HG02623 (cell line): ENCODE measurements around the gene ALDH3B1.
"Not testable (repeated sequence)": the region's sequence is repeated elsewhere in the genome, so short reads cannot be mapped to it uniquely, and the experiment has no call there.

Experiments used
- ATAC-seq: cut with Tn5 transposase; IDR thresholded peaks from one replicate; pipeline ENCODE4 v1.9.1; 2021; ENCODE audit warnings: moderate library complexity; ENCODE audit not compliant: unreplicated experiment

The ALDH3B1 gene, protein sequence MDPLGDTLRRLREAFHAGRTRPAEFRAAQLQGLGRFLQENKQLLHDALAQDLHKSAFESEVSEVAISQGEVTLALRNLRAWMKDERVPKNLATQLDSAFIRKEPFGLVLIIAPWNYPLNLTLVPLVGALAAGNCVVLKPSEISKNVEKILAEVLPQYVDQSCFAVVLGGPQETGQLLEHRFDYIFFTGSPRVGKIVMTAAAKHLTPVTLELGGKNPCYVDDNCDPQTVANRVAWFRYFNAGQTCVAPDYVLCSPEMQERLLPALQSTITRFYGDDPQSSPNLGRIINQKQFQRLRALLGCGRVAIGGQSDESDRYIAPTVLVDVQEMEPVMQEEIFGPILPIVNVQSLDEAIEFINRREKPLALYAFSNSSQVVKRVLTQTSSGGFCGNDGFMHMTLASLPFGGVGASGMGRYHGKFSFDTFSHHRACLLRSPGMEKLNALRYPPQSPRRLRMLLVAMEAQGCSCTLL

DNA sequence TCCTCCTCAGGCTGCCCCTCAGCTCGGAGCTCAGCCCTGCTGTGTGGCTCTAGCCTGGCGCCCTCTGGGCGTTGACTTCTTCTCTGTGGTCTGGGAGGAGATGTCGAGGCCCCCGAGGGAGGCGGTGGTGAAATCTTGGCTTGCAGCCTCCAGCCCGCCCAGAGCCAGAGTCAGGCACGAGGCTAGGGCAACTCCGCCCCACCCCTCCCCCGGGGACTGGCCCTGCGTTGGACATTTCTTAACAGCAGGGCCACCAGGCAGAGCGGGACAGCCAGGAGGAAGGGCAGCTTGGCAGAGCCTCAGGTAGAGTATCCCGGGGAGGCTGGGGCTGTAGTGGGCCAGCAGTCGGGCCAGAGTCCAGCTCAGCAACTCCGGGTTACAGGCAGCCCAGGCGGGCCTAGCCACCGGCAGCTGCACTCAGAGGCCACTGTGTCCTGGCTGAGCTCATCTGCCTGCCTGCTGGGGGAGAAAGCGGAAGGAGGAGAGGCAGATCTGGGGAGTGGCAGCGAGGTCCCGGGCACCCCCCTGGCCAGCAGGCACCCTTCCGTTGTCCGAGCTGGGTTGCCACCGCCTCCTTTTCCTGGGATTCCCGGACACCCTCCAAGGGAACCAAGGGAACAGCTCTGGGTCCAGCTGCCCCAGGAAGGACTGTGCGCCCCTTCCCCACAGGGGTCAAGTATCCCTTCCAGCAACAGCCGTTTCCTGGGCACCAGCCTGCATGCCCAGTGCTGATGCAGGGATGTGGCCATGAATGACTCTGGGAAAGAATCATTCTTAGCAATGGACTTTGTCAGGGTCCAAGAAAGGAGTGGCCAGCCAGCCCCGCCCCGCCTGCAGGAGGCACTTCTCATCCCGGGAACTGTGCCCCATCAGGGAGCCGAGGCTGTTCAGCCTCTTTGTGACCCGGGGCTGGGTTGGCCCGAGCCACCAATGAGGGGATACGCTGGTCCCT, at the start of gene ALDH3B1:
Gene ALDH3B1 (plus strand): TSS at position 238 of the 952 bp plus-strand sequence. CDS start 4,971 bp downstream, outside the sequence.
- no peak for ATAC-seq

DNA sequence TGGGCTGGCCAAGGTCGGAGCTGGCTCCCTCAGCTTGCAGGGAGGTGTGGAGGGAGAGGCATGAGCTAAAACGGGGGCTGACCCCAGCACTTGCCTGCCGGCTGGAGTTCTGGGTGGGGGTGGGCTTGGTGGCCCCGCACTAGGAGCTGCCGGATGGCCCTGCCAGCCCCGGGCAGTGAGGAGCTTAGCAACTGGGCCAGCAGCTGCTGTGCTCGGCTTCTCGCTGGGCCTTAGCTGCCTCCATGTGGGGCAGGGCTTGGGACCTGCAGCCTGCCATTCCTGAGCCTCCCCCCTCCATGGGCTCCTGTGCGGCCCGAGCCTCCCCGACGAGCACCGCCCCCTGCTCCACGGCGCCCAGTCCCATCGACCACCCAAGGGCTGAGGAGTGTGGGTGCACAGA, 46.9 kb upstream of the ALDH3B1 start:
- ATAC-seq, result not testable (repeated sequence)

DNA sequence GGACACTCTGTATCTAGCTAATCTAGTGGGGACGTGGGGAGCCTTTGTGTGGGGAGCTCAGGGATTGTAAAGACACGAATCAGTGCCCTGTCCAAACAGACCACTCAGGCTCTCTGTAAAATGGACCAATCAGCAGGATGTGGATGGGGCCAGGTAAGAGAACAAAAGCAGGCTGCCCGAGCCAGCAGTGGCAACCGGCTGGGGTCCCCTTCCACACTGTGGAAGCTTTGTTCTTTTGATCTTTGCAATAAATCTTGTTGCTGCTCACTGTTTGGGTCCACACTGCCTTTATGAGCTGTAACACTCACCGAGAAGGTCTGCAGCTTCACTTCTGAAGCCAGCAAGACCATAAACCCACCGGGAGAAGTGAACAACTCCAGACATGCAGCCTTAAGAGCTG, 46.2 kb upstream of the ALDH3B1 start:
- ATAC-seq, result not testable (repeated sequence)

DNA sequence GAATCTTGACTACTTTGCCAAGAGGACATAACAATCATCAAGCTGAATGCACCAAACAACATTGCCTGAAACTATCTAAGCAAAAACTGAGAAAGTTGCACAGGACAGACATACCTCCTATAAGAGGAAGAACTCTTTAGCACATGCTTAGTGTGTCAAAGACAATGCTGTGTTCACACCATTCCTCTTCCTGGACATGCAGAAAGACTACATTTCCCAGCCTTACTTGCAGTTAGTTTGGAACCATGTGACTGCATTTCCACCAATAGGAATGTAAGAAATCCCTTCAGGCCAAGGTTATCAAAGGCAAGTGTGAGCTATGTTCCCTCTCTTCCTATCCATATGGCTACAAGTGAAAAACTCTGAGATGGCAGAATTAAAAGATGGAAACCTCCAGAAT, 45.4 kb upstream of the ALDH3B1 start:
- ATAC-seq, result not testable (repeated sequence)

DNA sequence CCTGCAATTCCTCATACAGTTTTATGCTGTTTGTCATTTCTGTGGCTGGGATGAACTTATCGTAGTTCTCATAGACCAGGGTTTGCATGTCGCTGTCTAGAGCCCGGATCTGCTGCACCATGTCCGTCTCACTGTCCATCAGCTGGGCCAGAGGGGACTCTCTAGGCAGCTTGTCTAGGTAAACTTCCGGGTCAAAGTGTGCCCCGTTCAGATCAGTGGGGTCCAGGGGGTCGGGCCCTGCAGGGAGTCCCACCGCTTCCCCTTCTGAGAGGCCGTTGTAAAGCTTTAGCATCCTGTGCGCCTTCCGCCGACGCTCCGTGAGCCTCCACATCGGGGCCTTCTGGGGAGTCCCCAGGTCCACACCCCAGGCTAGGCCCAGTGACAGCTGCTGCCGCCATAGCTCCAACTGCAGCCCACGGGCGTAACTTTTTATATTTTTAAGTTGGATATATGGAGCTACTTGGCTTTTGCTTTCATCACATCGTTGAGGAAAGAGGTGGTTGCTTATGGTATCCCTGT, 44.2 kb upstream of the ALDH3B1 start:
- not testable (repeated sequence) for ATAC-seq

DNA sequence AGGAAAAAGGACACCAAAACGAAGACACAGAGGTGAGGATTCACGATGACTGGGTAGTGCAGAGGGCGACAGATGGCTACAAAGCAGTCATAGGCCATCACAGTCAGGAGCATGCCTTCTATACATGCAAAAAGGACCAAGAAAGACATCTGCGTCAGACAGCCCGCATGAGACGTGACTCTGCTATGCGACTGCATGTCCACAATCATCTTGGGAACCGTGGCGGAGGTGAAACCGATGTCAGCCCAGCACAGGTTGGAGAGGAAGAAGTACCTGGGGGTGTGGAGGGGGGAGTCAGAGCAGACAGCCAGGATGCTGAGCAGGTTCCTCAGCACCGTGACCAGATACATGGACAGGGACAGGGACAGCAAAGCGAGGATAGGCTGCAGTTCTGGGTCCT, 35.4 kb upstream of the ALDH3B1 start:
- not testable (repeated sequence) for ATAC-seq

DNA sequence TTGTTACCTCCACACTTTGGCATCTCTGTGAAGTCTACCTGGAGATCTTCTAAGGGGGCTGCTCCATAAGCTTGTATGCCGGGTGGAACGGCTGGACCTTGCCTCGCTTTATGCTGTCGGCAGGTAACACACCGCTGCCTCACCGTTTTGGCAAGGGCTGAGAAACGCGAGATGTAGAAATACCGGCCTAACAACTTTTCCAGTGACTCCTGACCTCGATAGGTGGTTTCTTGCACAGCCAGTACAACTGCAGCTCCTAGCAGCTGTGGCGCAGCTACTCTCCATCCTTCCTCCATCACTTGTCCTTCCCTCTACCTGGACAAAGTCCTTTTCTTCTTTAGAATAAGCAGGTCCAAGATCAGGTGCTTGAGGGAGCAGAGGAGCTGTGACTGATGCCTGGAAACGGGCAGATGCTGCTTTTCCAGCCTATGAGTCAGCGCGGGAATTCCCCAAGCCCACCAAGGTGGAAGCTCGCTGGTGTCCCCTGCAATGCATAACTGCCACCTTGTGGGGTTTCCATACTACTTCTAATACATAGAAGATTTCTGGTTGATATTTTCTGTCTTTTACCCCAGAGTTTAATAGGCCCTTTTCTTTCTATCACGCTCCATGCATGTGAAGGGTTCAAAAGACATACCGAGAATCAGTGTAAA, 31.2 kb upstream of the ALDH3B1 start:
- not testable (repeated sequence) for ATAC-seq

DNA sequence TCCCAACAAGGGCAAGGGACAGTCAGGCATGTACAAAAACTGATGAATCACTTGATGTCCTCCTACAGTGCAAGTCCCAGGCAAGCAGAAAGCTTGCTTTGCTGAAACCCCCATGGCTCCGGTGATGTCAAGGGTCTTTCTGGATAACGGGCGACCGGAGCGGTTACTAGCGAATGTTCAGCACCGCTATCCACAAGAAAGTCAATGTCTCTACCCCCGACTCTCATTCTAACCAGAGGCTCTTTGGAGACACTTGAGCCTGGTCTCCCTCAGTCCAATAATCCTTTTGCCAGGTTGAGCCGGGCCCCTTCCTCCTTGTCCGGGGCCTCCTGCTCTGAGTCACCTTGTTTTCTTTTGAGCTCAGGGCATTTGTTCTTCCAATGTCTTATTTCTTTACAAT, 28.9 kb upstream of the ALDH3B1 start:
- ATAC-seq, result not testable (repeated sequence)

DNA sequence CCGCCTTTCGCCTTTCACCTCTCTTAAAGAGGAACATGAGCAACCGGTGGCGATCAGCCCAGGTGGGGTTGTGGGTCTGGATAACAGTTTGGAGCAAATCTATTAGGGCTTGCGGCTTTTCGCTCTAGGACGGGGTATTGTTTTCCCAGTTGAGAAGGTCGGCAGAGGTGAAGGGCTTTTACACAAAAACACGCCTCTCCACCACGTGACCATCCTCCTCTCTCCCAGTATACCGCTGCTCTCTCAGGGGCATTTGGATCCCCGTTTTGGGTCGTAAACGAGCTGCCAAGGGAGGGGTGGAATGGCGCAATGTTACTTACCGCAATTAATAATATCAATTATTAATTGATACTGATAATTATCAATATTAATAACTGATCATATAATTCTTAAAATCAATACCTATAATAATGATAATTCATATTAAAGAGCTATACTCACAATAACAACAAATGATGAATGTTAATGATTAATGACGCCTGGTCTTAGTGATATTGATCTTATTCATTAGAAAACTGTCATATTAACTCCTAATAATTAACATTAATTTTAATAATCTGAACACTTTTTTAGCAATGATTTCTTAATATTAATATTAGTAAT, 27.8 kb upstream of the ALDH3B1 start:
- ATAC-seq, result not testable (repeated sequence)

DNA sequence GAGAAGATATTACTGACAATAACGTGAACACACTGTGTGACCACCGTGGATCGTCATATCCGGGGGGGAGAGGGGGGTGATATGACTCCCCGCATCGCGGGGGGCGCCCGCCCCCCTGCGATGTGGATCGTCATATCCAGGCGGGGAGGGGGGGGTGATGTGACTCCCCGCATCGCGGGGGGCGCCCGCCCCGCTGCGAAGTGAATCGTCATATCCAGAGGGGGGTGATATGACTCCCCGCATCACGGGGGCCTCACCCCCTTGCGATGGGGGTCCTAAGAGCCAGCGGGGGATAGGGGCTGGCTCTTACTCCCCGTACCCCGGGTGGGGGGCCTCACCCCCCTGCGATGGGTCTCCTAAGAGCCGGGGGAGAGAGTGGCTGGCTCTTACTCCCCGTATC, 26.2 kb upstream of the ALDH3B1 start:
- no peak for ATAC-seq

DNA sequence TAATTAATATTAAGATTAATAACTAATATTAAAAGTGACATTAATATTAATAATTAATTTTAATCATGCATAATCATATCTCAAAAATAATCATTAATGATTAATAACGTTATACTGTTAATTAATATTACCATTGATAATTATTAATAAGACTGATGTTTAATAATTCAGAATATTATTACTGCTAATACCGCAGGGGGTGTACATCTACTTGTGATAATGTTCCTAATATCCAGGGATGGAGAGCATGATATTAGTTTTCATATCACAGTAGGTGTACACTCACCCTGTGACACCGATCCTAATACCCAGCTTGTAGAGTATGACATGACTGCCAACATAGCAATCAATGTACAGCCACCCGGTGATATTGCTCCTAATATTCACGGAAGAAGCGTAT, 24.8 kb upstream of the ALDH3B1 start:
- ATAC-seq, result not testable (repeated sequence)

DNA sequence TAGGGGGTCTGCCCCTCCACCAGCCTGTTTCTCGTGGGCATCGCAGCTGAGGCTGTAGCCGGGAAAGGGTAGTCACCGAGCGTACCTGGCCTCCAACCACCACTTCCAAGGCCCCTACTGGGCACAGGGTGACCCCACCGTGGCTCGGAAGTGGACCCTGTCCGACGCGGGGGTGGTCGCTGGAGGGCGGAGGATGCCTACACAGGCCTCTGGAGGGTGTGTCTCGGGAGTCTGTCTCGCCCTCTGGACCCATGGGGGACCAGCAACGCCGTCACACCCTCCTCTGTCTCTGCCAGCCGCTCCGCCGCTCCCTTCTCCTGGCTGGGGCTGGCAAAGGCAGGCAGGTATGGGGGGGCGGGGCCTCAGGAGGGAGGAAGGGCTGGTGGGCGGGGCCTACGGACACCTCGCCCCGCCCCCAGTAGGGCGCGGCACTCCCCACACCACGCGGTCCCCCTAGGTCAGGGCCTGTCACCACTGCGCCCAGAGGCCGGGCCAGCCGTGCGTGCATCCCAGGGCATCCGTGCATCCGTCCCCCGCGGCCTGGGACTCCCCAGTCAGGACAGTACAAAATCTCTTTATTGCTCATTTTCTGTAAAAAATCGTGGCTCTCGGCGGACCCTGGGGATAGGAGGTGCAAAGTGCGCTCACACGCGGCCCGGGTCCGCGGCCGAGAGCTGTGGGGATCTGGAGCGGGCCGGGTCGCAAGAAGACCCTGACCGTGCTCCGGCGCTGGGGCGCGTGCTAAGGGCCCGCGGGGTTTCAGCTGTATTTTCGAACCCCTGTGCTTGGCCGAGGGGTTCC, 19.4 kb upstream of the ALDH3B1 start:
- not testable (repeated sequence) for ATAC-seq

DNA sequence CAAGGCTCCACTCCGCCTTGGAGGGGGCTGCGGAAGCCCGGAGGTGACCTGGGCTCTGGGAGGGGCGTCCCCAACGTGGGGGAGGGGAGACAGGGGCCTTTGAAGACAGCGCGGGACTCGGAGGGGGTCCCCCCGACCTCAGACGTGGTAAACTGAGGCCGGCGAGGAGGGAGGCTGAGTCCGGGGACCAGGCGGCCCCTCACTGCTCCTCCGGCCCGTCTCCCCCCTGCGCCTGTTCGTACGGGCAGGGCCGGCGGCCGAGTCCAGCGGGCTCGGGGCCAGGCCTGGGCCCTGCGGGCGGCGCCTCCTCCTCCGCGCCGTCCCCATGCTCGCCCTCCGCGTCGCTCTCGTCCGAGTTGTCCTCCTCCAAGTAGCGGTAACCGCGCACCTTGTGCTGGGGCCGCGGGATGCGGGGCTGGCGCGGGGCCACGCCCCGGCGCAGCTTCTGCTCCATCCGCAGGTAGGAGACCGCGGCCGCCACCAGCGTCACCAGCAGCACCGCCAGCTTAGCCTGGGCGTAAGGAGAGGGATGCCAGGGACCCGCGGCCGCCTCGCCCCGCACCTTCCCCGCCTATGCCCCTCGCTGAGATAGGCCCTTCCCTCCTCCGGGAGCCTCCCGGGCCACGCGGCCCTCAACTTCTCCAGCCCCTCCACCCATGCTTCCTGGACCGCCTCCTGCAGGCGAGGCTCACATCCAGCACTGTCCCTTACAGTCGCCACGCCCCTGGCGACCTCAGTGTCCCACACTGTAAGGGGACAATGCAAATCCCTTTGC, 18.6 kb upstream of the ALDH3B1 start:
- not testable (repeated sequence) for ATAC-seq

DNA sequence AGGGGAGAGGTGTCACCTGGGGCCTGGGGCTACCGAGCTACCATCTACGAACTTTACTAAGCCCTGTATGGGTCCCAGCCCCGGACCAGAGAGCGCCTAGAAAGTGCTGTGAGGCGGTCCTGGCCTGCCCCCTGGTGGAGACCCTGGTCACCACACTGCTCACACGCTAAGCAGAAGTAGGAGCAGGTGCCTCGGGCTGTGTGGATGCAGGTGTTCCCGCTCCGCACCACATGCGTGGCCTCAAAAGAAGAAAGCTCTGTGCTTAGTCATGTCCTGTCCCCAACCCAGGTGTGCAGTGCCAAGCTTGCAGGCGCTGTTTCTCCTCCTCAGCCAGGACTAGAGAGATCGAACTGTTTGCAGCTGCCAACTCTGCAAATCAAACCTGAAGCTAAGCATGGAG, 16.3 kb upstream of the ALDH3B1 start:
- ATAC-seq, result not testable (repeated sequence)

DNA sequence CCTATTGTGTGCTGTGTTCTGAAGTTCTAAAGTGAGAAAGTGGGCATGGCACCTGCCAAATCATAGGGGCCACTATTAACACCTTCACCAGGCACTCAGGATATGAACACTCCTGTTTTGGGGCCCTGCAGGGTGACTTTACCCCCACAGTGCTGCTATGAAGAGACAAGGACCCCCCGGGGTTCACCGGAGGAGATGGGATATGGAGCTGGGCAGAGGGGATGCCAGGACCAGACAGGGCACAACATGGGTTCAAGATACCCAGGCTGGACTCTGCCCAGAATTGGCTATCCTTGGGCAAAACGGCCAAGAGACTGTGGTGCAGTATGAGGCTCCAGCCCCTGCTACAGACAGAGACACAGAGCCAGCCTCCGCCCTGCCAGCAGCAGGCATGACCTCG, 15.7 kb upstream of the ALDH3B1 start:
- ATAC-seq, result not testable (repeated sequence)

DNA sequence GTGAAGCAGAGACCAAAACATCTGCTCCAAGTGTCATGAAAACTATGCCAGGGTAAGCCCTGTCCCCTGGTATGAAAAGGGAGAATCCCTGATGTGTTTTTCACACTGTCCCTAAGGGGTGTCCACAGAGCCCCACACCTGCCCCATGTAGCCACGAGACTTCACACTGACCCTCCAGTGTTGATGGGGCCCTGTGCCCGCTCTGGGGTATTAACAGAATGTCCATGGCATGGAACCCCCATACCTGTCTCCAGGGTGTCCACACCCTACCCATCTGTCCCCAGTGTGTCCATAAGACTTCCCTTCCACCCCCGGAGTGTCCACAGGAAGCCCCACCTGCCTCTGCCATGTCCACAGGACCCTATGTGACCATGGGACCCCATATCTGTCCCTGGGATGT, 15.0 kb upstream of the ALDH3B1 start:
- ATAC-seq, result not testable (repeated sequence)

DNA sequence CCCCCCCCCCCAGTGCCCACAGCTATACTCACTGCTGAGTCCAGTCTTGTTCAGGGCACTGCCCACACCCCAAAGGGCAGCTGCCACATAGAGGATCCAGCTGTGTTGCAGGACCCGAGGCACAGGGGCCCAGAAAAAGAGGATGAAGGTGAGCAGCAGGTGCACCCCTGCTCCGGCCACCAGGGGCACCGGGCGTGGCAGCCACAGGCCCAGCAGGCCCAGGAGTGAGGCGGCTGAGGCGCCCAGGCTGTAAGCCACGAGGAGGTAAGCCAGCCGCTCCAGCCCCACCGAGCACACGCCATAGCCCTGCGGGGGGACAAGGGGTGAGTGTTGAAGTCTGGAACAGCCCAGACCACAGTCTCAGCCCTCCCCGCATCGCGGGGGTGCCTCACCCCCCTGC, 14.5 kb upstream of the ALDH3B1 start:
- not testable (repeated sequence) for ATAC-seq

DNA sequence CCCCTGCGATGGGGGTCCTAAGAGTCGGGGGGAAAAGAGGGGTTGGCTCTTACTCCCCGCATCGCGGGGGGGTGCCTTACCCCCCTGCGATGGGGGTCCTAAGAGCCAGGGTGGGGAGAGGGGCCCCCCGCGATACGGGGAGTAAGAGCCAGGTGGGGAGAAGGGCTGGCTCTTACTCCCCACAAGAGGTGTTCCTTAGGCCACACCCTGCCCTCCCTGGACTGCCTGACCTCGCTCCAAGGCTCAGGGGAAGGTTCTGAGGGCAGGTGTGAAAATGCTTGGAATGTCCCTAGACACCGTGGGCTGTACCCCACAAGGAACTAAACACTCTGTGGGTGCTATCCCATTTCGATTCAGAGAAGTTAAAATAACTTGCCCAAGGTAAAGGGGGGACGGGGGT, 14.1 kb upstream of the ALDH3B1 start:
- ATAC-seq, result no peak
